HG03045 (cell line): ENCODE results near the gene TSHB.
"Not testable (repeated sequence)": the region's sequence is repeated elsewhere in the genome, so short reads cannot be mapped to it uniquely, and the experiment has no call there.

Experiments used
- ATAC-seq: cut with Tn5 transposase; IDR thresholded peaks from one replicate; pipeline ENCODE4 v1.9.1; 2021; ENCODE audit warnings: mild to moderate bottlenecking, moderate library complexity; ENCODE audit not compliant: unreplicated experiment

TSHB gene

GRCh38 chr1:115029526-115029925, at the start of gene TSHB:
Gene TSHB, plus strand, starts transcription at chr1:115029826. Its CDS starts 3,537 bp downstream, at chr1:115033363.
- no peak for ATAC-seq

- ATAC-seq = no peak
These were observed 47.4 kb upstream of the TSHB start for GRCh38 chr1:114982251-114982650.

- ATAC-seq = no peak
These were observed 43.3 kb upstream of the TSHB start for GRCh38 chr1:114986286-114986685.

- ATAC-seq = no peak
These were observed 41.5 kb upstream of the TSHB start for GRCh38 chr1:114988095-114988494.

- no peak for ATAC-seq
These were observed 31.9 kb upstream of the TSHB start for GRCh38 chr1:114997510-114998289.

- no peak for ATAC-seq
These were observed 23.4 kb upstream of the TSHB start for GRCh38 chr1:115006191-115006590.

- no peak for ATAC-seq
These were observed 17.6 kb upstream of the TSHB start for GRCh38 chr1:115012006-115012405.

GRCh38 chr1:115012434-115012833, 17.2 kb upstream of the TSHB start:
- ATAC-seq = no peak

- ATAC-seq = no peak
These were observed 15.8 kb upstream of the TSHB start for GRCh38 chr1:115013792-115014191.

- ATAC-seq = not testable (repeated sequence)
These were observed 10.1 kb upstream of the TSHB start for GRCh38 chr1:115019549-115019948.

GRCh38 chr1:115021145-115021544, 8.5 kb upstream of the TSHB start:
- no peak for ATAC-seq

GRCh38 chr1:115023593-115023992, 6.0 kb upstream of the TSHB start:
- ATAC-seq = no peak

GRCh38 chr1:115031595-115031994, 2.0 kb downstream of the TSHB start:
- ATAC-seq = no peak

GRCh38 chr1:115035652-115036051, 6.0 kb downstream of the TSHB start:
- no peak for ATAC-seq

- ATAC-seq = no peak
These were observed 7.3 kb downstream of the TSHB start for GRCh38 chr1:115036814-115037507.

GRCh38 chr1:115040501-115040900, 10.9 kb downstream of the TSHB start:
- ATAC-seq = no peak

- ATAC-seq = no peak
These were observed 12.0 kb downstream of the TSHB start for GRCh38 chr1:115041654-115042053.

- no peak for ATAC-seq
These were observed 17.1 kb downstream of the TSHB start for GRCh38 chr1:115046751-115047150.

- no peak for ATAC-seq
These were observed 22.2 kb downstream of the TSHB start for GRCh38 chr1:115051850-115052249.

GRCh38 chr1:115052454-115053083, 22.9 kb downstream of the TSHB start:
- peak; percentile 75 for ATAC-seq

- ATAC-seq = no peak
These were observed 26.8 kb downstream of the TSHB start for GRCh38 chr1:115056395-115056798.
